AG04449 (cell line): Measurements from ENCODE around the gene KIF26B.

ENCODE experiments used
- CTCF ChIA-PET: fragments of 350-600 bp; formaldehyde crosslinking; extraction: SDS; loops from one replicate; lab custom pipeline; 2021; ENCODE audit warnings: antibody characterized with exemption; lab: Yijun Ruan, JAX
- POLR2A ChIA-PET: fragments of 400-600, 350-600 bp; formaldehyde crosslinking; extraction: SDS; loops from one replicate; lab custom pipeline; 2020; ENCODE audit warnings: antibody characterized with exemption, inconsistent platforms; lab: Yijun Ruan, JAX
- DNase-seq: peaks from one replicate; pipeline ENCODE4 v3.0.0-alpha.2; 2010; ENCODE audit warnings: low read depth, low spot score
- H3K4me3 ChIP-seq: 2 replicates; pipeline ENCODE4 v1.5.1; 2011; ENCODE audit warnings: low read depth, mild to moderate bottlenecking, control low read depth, low read length
- TF ChIP-seq, protein P1 (sequence below): IDR thresholded peaks from one replicate; pipeline ENCODE4 v1.5.1; 2011; ENCODE audit warnings: mild to moderate bottlenecking, moderate library complexity, low read length, control low read depth, inconsistent platforms; ENCODE audit not compliant: insufficient read depth; ENCODE audit errors: missing control alignments

The KIF26B gene

DNA sequence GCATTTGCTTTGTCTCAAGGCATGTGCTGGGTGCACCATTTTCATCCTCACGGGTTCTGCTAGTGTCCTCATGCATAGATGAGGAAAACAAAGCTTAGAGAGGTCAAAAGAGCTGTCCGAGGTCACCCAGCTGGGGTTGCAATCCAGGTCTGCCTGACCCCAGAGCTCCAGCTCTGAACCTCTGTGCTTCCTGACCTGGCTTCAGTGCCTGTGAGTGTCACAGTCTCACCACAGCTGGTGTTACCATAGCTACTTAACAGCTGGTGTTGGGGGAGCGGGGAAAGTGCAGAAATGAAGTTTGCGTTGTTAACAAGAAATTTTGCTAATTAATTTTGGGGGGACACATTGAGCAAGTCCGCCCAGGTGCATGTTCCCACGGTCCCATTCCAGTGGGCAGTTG is 328.5 kb downstream of the KIF26B start:
- TF ChIP-seq, protein P1, sequence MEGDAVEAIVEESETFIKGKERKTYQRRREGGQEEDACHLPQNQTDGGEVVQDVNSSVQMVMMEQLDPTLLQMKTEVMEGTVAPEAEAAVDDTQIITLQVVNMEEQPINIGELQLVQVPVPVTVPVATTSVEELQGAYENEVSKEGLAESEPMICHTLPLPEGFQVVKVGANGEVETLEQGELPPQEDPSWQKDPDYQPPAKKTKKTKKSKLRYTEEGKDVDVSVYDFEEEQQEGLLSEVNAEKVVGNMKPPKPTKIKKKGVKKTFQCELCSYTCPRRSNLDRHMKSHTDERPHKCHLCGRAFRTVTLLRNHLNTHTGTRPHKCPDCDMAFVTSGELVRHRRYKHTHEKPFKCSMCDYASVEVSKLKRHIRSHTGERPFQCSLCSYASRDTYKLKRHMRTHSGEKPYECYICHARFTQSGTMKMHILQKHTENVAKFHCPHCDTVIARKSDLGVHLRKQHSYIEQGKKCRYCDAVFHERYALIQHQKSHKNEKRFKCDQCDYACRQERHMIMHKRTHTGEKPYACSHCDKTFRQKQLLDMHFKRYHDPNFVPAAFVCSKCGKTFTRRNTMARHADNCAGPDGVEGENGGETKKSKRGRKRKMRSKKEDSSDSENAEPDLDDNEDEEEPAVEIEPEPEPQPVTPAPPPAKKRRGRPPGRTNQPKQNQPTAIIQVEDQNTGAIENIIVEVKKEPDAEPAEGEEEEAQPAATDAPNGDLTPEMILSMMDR = no peak
- DNase-seq = no peak
- ChIA-PET POLR2A (no interaction called here), CTCF (no interaction called here)
- H3K4me3 ChIP-seq = no peak overlapping the region

DNA sequence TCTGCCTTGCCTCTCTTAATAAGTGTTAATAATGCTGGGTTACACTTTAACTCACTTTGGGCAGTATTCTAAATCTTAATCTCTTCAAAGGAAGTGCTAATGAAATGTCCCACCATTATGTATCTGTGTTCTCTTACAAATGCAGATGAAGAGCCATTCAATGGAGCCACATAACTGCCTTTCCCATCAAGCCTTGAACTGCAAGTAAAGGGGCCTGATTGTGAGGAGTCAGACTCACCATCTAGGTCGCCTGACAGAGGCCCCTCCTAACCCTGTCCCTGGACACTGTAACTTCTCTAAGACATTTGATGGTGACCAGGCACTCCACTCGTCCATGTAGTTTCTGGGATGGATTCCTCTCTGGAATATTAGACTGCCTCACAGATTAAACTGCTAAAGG is 329.4 kb downstream of the KIF26B start:
- H3K4me3 ChIP-seq = no peak overlapping the region
- TF ChIP-seq, protein P1 = no peak
- ChIA-PET POLR2A (no interaction called here), CTCF (no interaction called here)
- no peak for DNase-seq

DNA sequence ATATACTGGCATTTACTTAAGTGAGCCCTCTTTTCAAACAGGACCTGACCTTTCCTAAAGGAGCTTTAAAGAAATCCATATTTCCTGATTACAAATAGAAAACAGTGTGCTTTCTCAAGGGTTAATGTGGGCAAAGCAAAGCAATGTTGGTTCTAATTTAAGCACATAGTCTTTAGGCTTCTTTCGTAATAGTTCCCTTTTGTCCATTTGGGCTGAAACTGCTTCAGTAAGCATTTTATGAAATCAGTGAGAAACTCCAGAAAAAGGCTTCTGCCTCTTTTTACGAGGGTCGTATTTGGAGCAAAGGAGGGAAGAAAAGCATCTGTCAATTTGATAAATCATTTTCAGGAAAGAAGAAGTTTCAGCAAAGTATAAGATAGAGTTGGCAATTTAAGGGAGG is 331.2 kb downstream of the KIF26B start:
- POLR2A ChIA-PET = no interaction called here
- CTCF ChIA-PET = interaction anchor here (1.3 kb wide), 1 partner anchor 9 kb away, joined by 3 read pairs; no protein-coding TSS in a partner anchor
- no peak for DNase-seq
- no peak overlapping the region for H3K4me3 ChIP-seq
- TF ChIP-seq, protein P1 = no peak

GRCh38 chr1:245486775-245487470 is 332.1 kb downstream of the KIF26B start:
- TF ChIP-seq, protein P1 = no peak
- no peak overlapping the region for H3K4me3 ChIP-seq
- POLR2A ChIA-PET = no interaction called here
- DNase-seq = no peak
- CTCF ChIA-PET = interaction anchor here (1.3 kb wide), 1 partner anchor 10 kb away, joined by 3 read pairs; no protein-coding TSS in a partner anchor

- no peak for DNase-seq
- ChIA-PET CTCF (no interaction called here), POLR2A (no interaction called here)
- no peak overlapping the region for H3K4me3 ChIP-seq
- TF ChIP-seq, protein P1 = no peak
These were observed 333.8 kb downstream of the KIF26B start for GRCh38 chr1:245488346-245489129.

DNA sequence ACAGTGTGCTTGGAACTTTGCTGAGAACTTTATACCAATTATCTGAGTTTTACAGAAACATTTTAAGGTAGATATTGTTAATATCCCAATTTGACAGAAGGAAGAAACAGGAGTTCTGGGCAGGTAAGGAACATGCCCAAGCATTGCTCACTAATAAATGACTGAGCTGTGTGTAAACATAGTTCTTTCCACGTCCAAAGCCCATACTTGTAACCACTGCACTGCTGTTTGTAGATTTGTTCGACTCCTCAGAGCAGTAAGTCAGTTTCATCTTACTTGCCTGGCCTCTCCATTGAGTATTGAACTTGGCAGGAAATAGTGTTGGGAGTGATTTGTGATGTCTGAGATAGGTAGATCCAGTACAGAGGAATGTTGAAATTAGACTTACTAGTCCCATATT is 335.1 kb downstream of the KIF26B start:
- POLR2A ChIA-PET = no interaction called here
- no peak overlapping the region for H3K4me3 ChIP-seq
- TF ChIP-seq, protein P1 = no peak
- CTCF ChIA-PET = no interaction called here
- DNase-seq = no peak
